ENCODE results near the gene PTPRF.

The PTPRF gene

GRCh38 chr1:43548285-43549271 lies 17.9 kb downstream of the PTPRF start:
- TF ChIP-seq REST (IDR thresholded peaks at IDR 0.05; ENCODE audit: insufficient read depth in 1 of 2, low read depth in 2 of 2, low read length in 2 of 2), result no peak
- TF ChIP-seq TAF1 (IDR thresholded peaks at IDR 0.05; ENCODE audit: borderline replicate concordance, insufficient read depth, low read length), result no peak
- no peak for TF ChIP-seq POLR2AphosphoS5 (IDR thresholded peaks at IDR 0.05; ENCODE audit: low read depth, low read length)
- TF ChIP-seq SIN3A (IDR thresholded peaks at IDR 0.05; ENCODE audit: borderline replicate concordance, insufficient read depth, low read length), result no peak
- no peak for TF ChIP-seq FOXP2 (optimal IDR thresholded peaks at IDR 0.05; ENCODE audit: borderline replicate concordance, extremely low read depth, extremely low read length, insufficient read depth)

GRCh38 chr1:43549921-43550597 lies 19.4 kb downstream of the PTPRF start:
- TF ChIP-seq TAF1 (IDR thresholded peaks at IDR 0.05; ENCODE audit: borderline replicate concordance, insufficient read depth, low read length) (no peak), SIN3A (IDR thresholded peaks at IDR 0.05; ENCODE audit: borderline replicate concordance, insufficient read depth, low read length) (no peak), REST (IDR thresholded peaks at IDR 0.05; ENCODE audit: insufficient read depth in 1 of 2, low read depth in 2 of 2, low read length in 2 of 2) (no peak), POLR2AphosphoS5 (IDR thresholded peaks at IDR 0.05; ENCODE audit: low read depth, low read length) (no peak), FOXP2 (optimal IDR thresholded peaks at IDR 0.05; ENCODE audit: borderline replicate concordance, extremely low read depth, extremely low read length, insufficient read depth) (no peak)

GRCh38 chr1:43550598-43551246 lies 20.0 kb downstream of the PTPRF start:
- no peak for TF ChIP-seq FOXP2 (optimal IDR thresholded peaks at IDR 0.05; ENCODE audit: borderline replicate concordance, extremely low read depth, extremely low read length, insufficient read depth)
- no peak for TF ChIP-seq POLR2AphosphoS5 (IDR thresholded peaks at IDR 0.05; ENCODE audit: low read depth, low read length)
- no peak for TF ChIP-seq SIN3A (IDR thresholded peaks at IDR 0.05; ENCODE audit: borderline replicate concordance, insufficient read depth, low read length)
- TF ChIP-seq TAF1 (IDR thresholded peaks at IDR 0.05; ENCODE audit: borderline replicate concordance, insufficient read depth, low read length), result no peak
- TF ChIP-seq REST (IDR thresholded peaks at IDR 0.05; ENCODE audit: insufficient read depth in 1 of 2, low read depth in 2 of 2, low read length in 2 of 2), result no peak

- TF ChIP-seq POLR2AphosphoS5 (IDR thresholded peaks at IDR 0.05; ENCODE audit: low read depth, low read length), result no peak
- no peak for TF ChIP-seq TAF1 (IDR thresholded peaks at IDR 0.05; ENCODE audit: borderline replicate concordance, insufficient read depth, low read length)
- no peak for TF ChIP-seq FOXP2 (optimal IDR thresholded peaks at IDR 0.05; ENCODE audit: borderline replicate concordance, extremely low read depth, extremely low read length, insufficient read depth)
- TF ChIP-seq SIN3A (IDR thresholded peaks at IDR 0.05; ENCODE audit: borderline replicate concordance, insufficient read depth, low read length), result no peak
- no peak for TF ChIP-seq REST (IDR thresholded peaks at IDR 0.05; ENCODE audit: insufficient read depth in 1 of 2, low read depth in 2 of 2, low read length in 2 of 2)
Measured at GRCh38 chr1:43551396-43551888, 20.8 kb downstream of the PTPRF start.

Measured in PFSK-1 (cell line).